ENCODE data around the gene KIF7. TPM values are rescaled to one million over a fixed set of nuclear protein-coding genes. Genes with fewer than 3 reads are reported as not detected.

Gene KIF7
- total RNA-seq, 1 experiment from 2014 or later = 1.9 TPM

GRCh38 chr15:89649013-89649625 is 6.1 kb downstream of the KIF7 start:
- no peak for DNase-seq (ENCODE audit: extremely low read depth, low read depth)

GRCh38 chr15:89648106-89649012 is 6.9 kb downstream of the KIF7 start:
- no peak for DNase-seq (ENCODE audit: extremely low read depth, low read depth)

- peak; percentile 54 for DNase-seq (ENCODE audit: extremely low read depth, low read depth)
Measured at GRCh38 chr15:89647191-89647851, 7.9 kb downstream of the KIF7 start.

GRCh38 chr15:89646416-89647141 is 8.7 kb downstream of the KIF7 start:
- DNase-seq (ENCODE audit: extremely low read depth, low read depth) = no peak

GRCh38 chr15:89645680-89646079 is 9.6 kb downstream of the KIF7 start:
- DNase-seq (ENCODE audit: extremely low read depth, low read depth) = no peak

- no peak for DNase-seq (ENCODE audit: extremely low read depth, low read depth)
Measured at GRCh38 chr15:89642106-89642505, 13.2 kb downstream of the KIF7 start.

- DNase-seq (ENCODE audit: extremely low read depth, low read depth) = no peak
Measured at GRCh38 chr15:89641053-89641452, 14.2 kb downstream of the KIF7 start.

- DNase-seq (ENCODE audit: extremely low read depth, low read depth) = no peak
Measured at GRCh38 chr15:89640245-89640644, 15.0 kb downstream of the KIF7 start.

GRCh38 chr15:89633585-89633984 is 21.7 kb downstream of the KIF7 start:
- DNase-seq (ENCODE audit: extremely low read depth, low read depth) = no peak

GRCh38 chr15:89632563-89633430 is 22.5 kb downstream of the KIF7 start:
- no peak for DNase-seq (ENCODE audit: extremely low read depth, low read depth)

- no peak for DNase-seq (ENCODE audit: extremely low read depth, low read depth)
Measured at GRCh38 chr15:89631902-89632264, 23.4 kb downstream of the KIF7 start.

- DNase-seq (ENCODE audit: extremely low read depth, low read depth) = no peak
Measured at GRCh38 chr15:89630974-89631901, 24.0 kb downstream of the KIF7 start.

GRCh38 chr15:89630260-89630659 is 25.0 kb downstream of the KIF7 start:
- DNase-seq (ENCODE audit: extremely low read depth, low read depth) = no peak

- no peak for DNase-seq (ENCODE audit: extremely low read depth, low read depth)
Measured at GRCh38 chr15:89629829-89630228, 25.4 kb downstream of the KIF7 start.

- no peak for DNase-seq (ENCODE audit: extremely low read depth, low read depth)
Measured at GRCh38 chr15:89628806-89629715, 26.2 kb downstream of the KIF7 start.

GRCh38 chr15:89628301-89628700 is 27.0 kb downstream of the KIF7 start:
- DNase-seq (ENCODE audit: extremely low read depth, low read depth) = no peak

- DNase-seq (ENCODE audit: extremely low read depth, low read depth) = no peak
Measured at GRCh38 chr15:89627256-89627970, 27.9 kb downstream of the KIF7 start.
